Measurements from ENCODE around the gene OCRL.

- TF ChIP-seq, protein P1, sequence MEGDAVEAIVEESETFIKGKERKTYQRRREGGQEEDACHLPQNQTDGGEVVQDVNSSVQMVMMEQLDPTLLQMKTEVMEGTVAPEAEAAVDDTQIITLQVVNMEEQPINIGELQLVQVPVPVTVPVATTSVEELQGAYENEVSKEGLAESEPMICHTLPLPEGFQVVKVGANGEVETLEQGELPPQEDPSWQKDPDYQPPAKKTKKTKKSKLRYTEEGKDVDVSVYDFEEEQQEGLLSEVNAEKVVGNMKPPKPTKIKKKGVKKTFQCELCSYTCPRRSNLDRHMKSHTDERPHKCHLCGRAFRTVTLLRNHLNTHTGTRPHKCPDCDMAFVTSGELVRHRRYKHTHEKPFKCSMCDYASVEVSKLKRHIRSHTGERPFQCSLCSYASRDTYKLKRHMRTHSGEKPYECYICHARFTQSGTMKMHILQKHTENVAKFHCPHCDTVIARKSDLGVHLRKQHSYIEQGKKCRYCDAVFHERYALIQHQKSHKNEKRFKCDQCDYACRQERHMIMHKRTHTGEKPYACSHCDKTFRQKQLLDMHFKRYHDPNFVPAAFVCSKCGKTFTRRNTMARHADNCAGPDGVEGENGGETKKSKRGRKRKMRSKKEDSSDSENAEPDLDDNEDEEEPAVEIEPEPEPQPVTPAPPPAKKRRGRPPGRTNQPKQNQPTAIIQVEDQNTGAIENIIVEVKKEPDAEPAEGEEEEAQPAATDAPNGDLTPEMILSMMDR (IDR thresholded peaks at IDR 0.05), result no peak
- TF ChIP-seq POLR2A (IDR thresholded peaks at IDR 0.05), result no peak
These were observed 91.8 kb downstream of the OCRL start for GRCh38 chrX:129631849-129632248.

All from lower leg skin (tissue), 3 donors.